H1 (cell line): ENCODE results near the gene TKFC. TPM values are rescaled to one million over a fixed set of nuclear protein-coding genes. Genes with fewer than 3 reads are reported as not detected.

Experiments used
- CTCF ChIA-PET: fragments of 300-600 bp; sonication (Branson Sonifier 250); formaldehyde crosslinking; loops from one replicate; lab custom pipeline; 2021; ENCODE audit not compliant: partially characterized antibody; lab: Charles Lee
- POLR2A ChIA-PET: fragments of 300-600 bp; sonication (Branson Sonifier 250); formaldehyde crosslinking; loops from one replicate; lab custom pipeline; 2021; ENCODE audit warnings: inconsistent platforms; ENCODE audit not compliant: partially characterized antibody; lab: Charles Lee
- DNase-seq, 2 experiments: peaks; one replicate each; pipeline versions ENCODE4 v3.0.0 to v3.0.0-alpha.2; 2010 to 2022; ENCODE audit warnings: low spot score in 2 of 2, low read depth in 1 of 2, mixed read lengths in 1 of 2
- FAIRE-seq: peaks from 2 replicates; lab custom pipeline; 2011; peaks lifted over from hg19 to GRCh38; lab: Jason Lieb, UNC
- H2AFZ ChIP-seq: 2 replicates; pipeline ENCODE4 v1.8.1; 2012; ENCODE audit warnings: low read length, inconsistent platforms
- H2AK5ac ChIP-seq: 2 replicates; pipeline ENCODE4 v1.6.1; 2013; ENCODE audit warnings: low read depth, low read length
- H2BK120ac ChIP-seq: replicated peaks from 2 replicates; pipeline ENCODE3; 2013; ENCODE audit warnings: low read depth, low read length, inconsistent platforms
- H2BK12ac ChIP-seq: 2 replicates; pipeline ENCODE4 v1.6.1; 2013; ENCODE audit warnings: low read depth, low read length
- H2BK15ac ChIP-seq: 2 replicates; pipeline ENCODE4 v1.6.1; 2013; ENCODE audit warnings: low read length
- H2BK20ac ChIP-seq: 2 replicates; pipeline ENCODE4 v1.6.1; 2013; ENCODE audit warnings: low read length
- H2BK5ac ChIP-seq: 2 replicates; pipeline ENCODE4 v1.6.1; 2013; ENCODE audit warnings: low read depth, low read length
- H3K14ac ChIP-seq: 2 replicates; pipeline ENCODE4 v1.6.1; 2013; ENCODE audit warnings: inconsistent platforms; ENCODE audit not compliant: insufficient read length
- H3K18ac ChIP-seq: 2 replicates; pipeline ENCODE4 v1.6.1; 2013; ENCODE audit warnings: low read length; ENCODE audit errors: extremely low read depth
- H3K23ac ChIP-seq: 2 replicates; pipeline ENCODE4 v1.6.1; 2013; ENCODE audit warnings: inconsistent platforms; ENCODE audit not compliant: insufficient read length
- H3K23me2 ChIP-seq: 2 replicates; pipeline ENCODE4 v1.6.1; 2013; ENCODE audit warnings: low read depth, low read length
- H3K27ac ChIP-seq: 2 replicates; pipeline ENCODE4 v1.6.1; 2011; ENCODE audit warnings: low read depth, low read length, inconsistent platforms
- H3K27me3 ChIP-seq, 4 experiments: replicated peaks in 1 of 4; 1 replicate in 1 of 4; 2 replicates in 3 of 4; pipeline versions ENCODE4 v1.6.1 to v1.8.1; 2011 to 2013; ENCODE audit warnings: low read length in 3 of 4, mild to moderate bottlenecking in 3 of 4, inconsistent platforms in 2 of 4, mixed read lengths in 2 of 4, moderate library complexity in 1 of 4; ENCODE audit not compliant: control insufficient read depth in 3 of 4, insufficient read depth in 3 of 4; ENCODE audit errors: extremely low read depth in 1 of 4
- H3K36me3 ChIP-seq, 4 experiments: 2 replicates each; pipeline versions ENCODE4 v1.6.1 to v1.8.1; 2011 to 2013; ENCODE audit warnings: mild to moderate bottlenecking in 4 of 4, low read length in 3 of 4, moderate library complexity in 2 of 4, control low read depth in 1 of 4, inconsistent platforms in 1 of 4; ENCODE audit not compliant: insufficient read depth in 4 of 4, control insufficient read depth in 2 of 4
- H3K4ac ChIP-seq: replicated peaks from 2 replicates; pipeline ENCODE3; 2013; ENCODE audit warnings: low read length, low read depth, mixed read lengths, inconsistent platforms; ENCODE audit not compliant: insufficient read length
- H3K4me1 ChIP-seq, 4 experiments: replicated peaks in 1 of 4; 1 replicate in 1 of 4; 2 replicates in 3 of 4; pipeline versions ENCODE4 v1.6.1 to v1.8.1; 2011 to 2013; ENCODE audit warnings: low read length in 3 of 4, inconsistent platforms in 2 of 4, mixed read lengths in 1 of 4; ENCODE audit not compliant: insufficient read depth in 4 of 4, control insufficient read depth in 3 of 4
- H3K4me2 ChIP-seq, 2 experiments: 2 replicates each; pipeline versions ENCODE4 v1.6.1 to v1.8.1; 2011 to 2013; ENCODE audit warnings: low read depth in 2 of 2, low read length in 2 of 2, control low read depth in 1 of 2, inconsistent platforms in 1 of 2, mild to moderate bottlenecking in 1 of 2; ENCODE audit not compliant: insufficient read depth in 1 of 2
- H3K4me3 ChIP-seq, 4 experiments: fragments of 200-600, 300-600 bp in 1 of 4; sonication (generic), shearing (Covaris generic), sonication (Bioruptor Twin) in 1 of 4; 2 replicates each; pipeline versions ENCODE4 v1.5.1 to v1.8.1; 2011 to 2016; ENCODE audit warnings: low read length in 4 of 4, low read depth in 3 of 4, control low read depth in 2 of 4, inconsistent platforms in 2 of 4, mild to moderate bottlenecking in 2 of 4, mixed read lengths in 1 of 4, moderate library complexity in 1 of 4; ENCODE audit not compliant: insufficient read depth in 2 of 4; ENCODE audit errors: extremely low read depth in 1 of 4
- H3K56ac ChIP-seq: replicated peaks from 2 replicates; pipeline ENCODE3; 2013; ENCODE audit warnings: low read depth, mild to moderate bottlenecking, mixed read lengths, low read length, inconsistent platforms; ENCODE audit not compliant: insufficient read length
- H3K79me1 ChIP-seq: 2 replicates; pipeline ENCODE4 v1.6.1; 2013; ENCODE audit warnings: low read depth, low read length, control low read depth
- H3K79me2 ChIP-seq, 2 experiments: 2 replicates each; pipeline versions ENCODE4 v1.6.1 to v1.8.1; 2012 to 2013; ENCODE audit warnings: low read length in 2 of 2, mild to moderate bottlenecking in 2 of 2, inconsistent platforms in 1 of 2; ENCODE audit not compliant: insufficient read depth in 2 of 2, control insufficient read depth in 1 of 2
- H3K9ac ChIP-seq, 4 experiments: replicated peaks in 1 of 4; 1 replicate in 1 of 4; 2 replicates in 3 of 4; pipeline versions ENCODE4 v1.6.1 to v1.8.1; 2011 to 2013; ENCODE audit warnings: low read depth in 3 of 4, low read length in 3 of 4, control low read depth in 2 of 4, mild to moderate bottlenecking in 2 of 4, moderate library complexity in 2 of 4, inconsistent platforms in 1 of 4; ENCODE audit errors: extremely low read depth in 1 of 4
- H3K9me3 ChIP-seq, 2 experiments: 2 replicates each; pipeline versions ENCODE4 v1.6.1 to v1.8.1; 2012 to 2013; ENCODE audit warnings: mild to moderate bottlenecking in 2 of 2, moderate library complexity in 2 of 2, control low read depth in 1 of 2, inconsistent platforms in 1 of 2, low read depth in 1 of 2, low read length in 1 of 2, mixed read lengths in 1 of 2; ENCODE audit not compliant: insufficient read depth in 2 of 2
- H4K20me1 ChIP-seq, 2 experiments: replicated peaks in 1 of 2; 2 replicates each; pipeline versions ENCODE3 to v1.8.1; 2011 to 2013; ENCODE audit warnings: inconsistent platforms in 2 of 2, low read length in 2 of 2, mild to moderate bottlenecking in 1 of 2; ENCODE audit not compliant: insufficient read depth in 2 of 2, control insufficient read depth in 1 of 2
- H4K5ac ChIP-seq: 2 replicates; pipeline ENCODE4 v1.6.1; 2013; ENCODE audit warnings: low read length, low read depth, mixed read lengths, inconsistent platforms; ENCODE audit not compliant: insufficient read length
- H4K8ac ChIP-seq: 2 replicates; pipeline ENCODE4 v1.8.0; 2013; ENCODE audit warnings: mild to moderate bottlenecking, moderate library complexity, low read length, inconsistent platforms; ENCODE audit not compliant: insufficient read depth; ENCODE audit errors: extremely low read depth
- H4K91ac ChIP-seq: replicated peaks from 2 replicates; pipeline ENCODE3; 2013; ENCODE audit warnings: low read length, mixed read lengths, inconsistent platforms; ENCODE audit not compliant: insufficient read length
- EP300 ChIP-seq, 2 experiments: IDR thresholded peaks; 1 replicate in 1 of 2; 2 replicates in 1 of 2; pipeline ENCODE4 v1.6.1; 2011 to 2012; ENCODE audit warnings: low read depth in 2 of 2, low read length in 2 of 2, mild to moderate bottlenecking in 2 of 2, borderline replicate concordance in 1 of 2, inconsistent platforms in 1 of 2, moderate library complexity in 1 of 2
- FOSL1 ChIP-seq: IDR thresholded peaks from 2 replicates; pipeline ENCODE4 v1.6.1; 2011; ENCODE audit warnings: mild to moderate bottlenecking, low read depth, low read length, moderate library complexity; ENCODE audit not compliant: insufficient read depth
- KDM4A ChIP-seq: IDR thresholded peaks from one replicate; pipeline ENCODE4 v1.7.1; 2012; ENCODE audit warnings: low read depth, mild to moderate bottlenecking, moderate library complexity, low read length, inconsistent platforms; ENCODE audit not compliant: severe bottlenecking
- KDM5A ChIP-seq: fragments of 200-600 bp; IDR thresholded peaks from 2 replicates; pipeline ENCODE4 v1.7.1; 2012; ENCODE audit warnings: mild to moderate bottlenecking, low read length, inconsistent platforms, mixed read lengths
- MAFK ChIP-seq: IDR thresholded peaks from 2 replicates; pipeline ENCODE4 v1.6.1; 2012; ENCODE audit warnings: low read depth, mild to moderate bottlenecking, improper control_type of control experiment, low read length
- POLR2AphosphoS5 ChIP-seq: IDR thresholded peaks from 2 replicates; pipeline ENCODE4 v1.6.1; 2011; ENCODE audit warnings: low read depth, low read length
- SIRT6 ChIP-seq: IDR thresholded peaks from one replicate; pipeline ENCODE4 v1.7.1; 2012; ENCODE audit warnings: low read length, inconsistent platforms
- TAF1 ChIP-seq: IDR thresholded peaks from 2 replicates; pipeline ENCODE4 v1.6.1; 2011; ENCODE audit warnings: mild to moderate bottlenecking, low read depth, low read length
- ZNF274 ChIP-seq: IDR thresholded peaks from 2 replicates; pipeline ENCODE4 v1.7.0; 2012; ENCODE audit warnings: low read length, borderline replicate concordance; ENCODE audit errors: extremely low read depth
- WGBS, 2 experiments: shearing (Covaris generic) in 1 of 2; methylation state at CpG; one replicate each; pipeline versions ENCODE4 v1.1.6 to v1.1.7; 2013 to 2015; ENCODE audit warnings: low lambda C conversion rate in 2 of 2, mixed read lengths in 2 of 2, inconsistent platforms in 1 of 2, low coverage in 1 of 2, missing lambda C conversion rate in 1 of 2; ENCODE audit not compliant: insufficient replicate concordance in 2 of 2, insufficient coverage in 1 of 2, insufficient read length in 1 of 2; ENCODE audit errors: extremely low coverage in 1 of 2, missing lambda C conversion rate in 1 of 2; 5-methylcytosine and 5-hydroxymethylcytosine counted together
- polyA plus RNA-seq, 7 experiments: library from polyadenylated mRNA; depleted of rRNA in 3 of 7; stranded (reverse) in 5 of 7; unstranded in 2 of 7; fragments of >200 nt in 5 of 7; fragments of 200-250 nt in 2 of 7; gene quantifications; 1 replicate in 5 of 7; 2 replicates in 1 of 7; 4 replicates in 1 of 7; pipeline versions ENCODE4 v1.2.1 to v1.2.3, GENCODE V29; 2011 to 2013; ENCODE audit warnings: missing spikeins in 2 of 7, mixed read lengths in 2 of 7
- total RNA-seq: library from RNA; stranded (reverse); fragmentation: NEBNext Ultra II Directional; extraction: Animal tissue kit (Norgen Biotek cat#: 25700); gene quantifications from 2 replicates; pipeline ENCODE4 v1.2.1, GENCODE V29; 2021
- TF ChIP-seq, protein P1 (sequence below): IDR thresholded peaks from 2 replicates; pipeline ENCODE4 v1.6.1; 2011; ENCODE audit warnings: low read length, improper control_type of control experiment

Gene TKFC
- total and polyA plus RNA-seq, 2 of the 8 experiments (the other 6 are each of a cell fraction or from before 2014, with no cell fraction given): 53.5 to 55.0 TPM

DNA sequence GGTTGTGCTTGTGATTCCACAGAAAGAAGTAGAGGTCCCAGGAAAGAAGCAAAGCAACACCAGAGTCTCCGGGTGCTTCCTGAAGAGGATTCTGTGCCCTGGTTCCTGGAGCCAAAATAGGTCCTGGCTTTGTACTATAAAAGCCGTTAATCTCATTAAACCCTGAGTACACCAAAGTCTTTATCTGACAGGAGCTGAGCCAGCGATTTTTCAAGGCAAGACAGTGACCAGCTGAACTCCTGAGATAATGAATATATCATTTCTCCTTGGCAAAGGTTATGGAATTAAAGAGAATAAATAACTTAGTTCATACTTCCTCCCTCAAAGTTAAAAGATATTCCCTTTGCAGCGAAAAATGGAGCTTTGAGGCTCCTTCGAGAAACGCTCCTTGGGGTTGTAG lies 34.4 kb downstream of the TKFC start:
- Histone ChIP-seq H3K4me3 (no peak overlapping the region), H2BK120ac (no peak overlapping the region), H3K4me2 (no peak overlapping the region), H4K20me1 (no peaks in the 10 kb centered on the region), H2BK20ac (no peak overlapping the region), H3K9ac (no peak overlapping the region), H3K79me1 (peaks cover 3% of the 10 kb centered on the region; the same call in 1 of the 2 replicates), H3K9me3 (peaks cover 0 to 4% of the 10 kb centered on the region in 2 experiments; a peak in 1 of 4 replicates), H2BK15ac (no peak overlapping the region), H3K27ac (no peak overlapping the region), H3K4me1 (no peaks in the 10 kb centered on the region), H3K14ac (no peak overlapping the region), H2AK5ac (no peak overlapping the region), H4K91ac (no peak overlapping the region), H2BK5ac (no peak overlapping the region), H2BK12ac (no peak overlapping the region), H4K5ac (no peak overlapping the region), H4K8ac (no peak overlapping the region), H3K23ac (no peak overlapping the region), H2AFZ (no peak overlapping the region), H3K18ac (no peak overlapping the region), H3K79me2 (peaks cover 3 to 14% of the 10 kb centered on the region in 2 experiments), H3K4ac (no peak overlapping the region), H3K23me2 (peaks cover 4% of the 10 kb centered on the region), H3K36me3 (peaks cover 21 to 72% (median 44%) of the 10 kb centered on the region in 4 experiments), H3K27me3 (no peaks in the 10 kb centered on the region), H3K56ac (no peak overlapping the region)
- FAIRE-seq: no peak
- WGBS, 2 experiments: 86% methylated on average over 6 of the region's 6 CpGs; no CpG with 5 or more reads in 1 of the 2 experiments
- no peak for DNase-seq
- ChIA-PET CTCF (interaction anchor here (1.1 to 22.8 kb wide), 3 partner anchors 15 to 30 kb away, joined by 3 to 255 read pairs (median 199); partner anchors contain the start of genes DDB1, TKFC and TMEM216), POLR2A (interaction anchor here (0.8 to 39.7 kb wide), 8 partner anchors 3 to 63 kb away, joined by 3 to 1106 read pairs (median 4); partner anchors contain the start of genes CPSF7, CYB561A3, DDB1 and SDHAF2)
- TF ChIP-seq ZNF274 (no peak), SIRT6 (no peak), KDM5A (no peak), EP300 (IDR thresholded peaks at IDR 0.05; ENCODE audit: borderline replicate concordance in 1 of 2, low read depth in 2 of 2, low read length in 2 of 2) (no peak), TAF1 (no peak), KDM4A (no peak), MAFK (no peak), POLR2AphosphoS5 (no peak), FOSL1 (no peak)
- TF ChIP-seq, protein P1, sequence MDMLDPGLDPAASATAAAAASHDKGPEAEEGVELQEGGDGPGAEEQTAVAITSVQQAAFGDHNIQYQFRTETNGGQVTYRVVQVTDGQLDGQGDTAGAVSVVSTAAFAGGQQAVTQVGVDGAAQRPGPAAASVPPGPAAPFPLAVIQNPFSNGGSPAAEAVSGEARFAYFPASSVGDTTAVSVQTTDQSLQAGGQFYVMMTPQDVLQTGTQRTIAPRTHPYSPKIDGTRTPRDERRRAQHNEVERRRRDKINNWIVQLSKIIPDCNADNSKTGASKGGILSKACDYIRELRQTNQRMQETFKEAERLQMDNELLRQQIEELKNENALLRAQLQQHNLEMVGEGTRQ: no peak
